Activated CD4-positive, alpha-beta T cell treated with anti-CD3 and anti-CD28 coated beads, Interleukin-2, amount 10 ng/mL, durations not matched to agents 7 days and 5 days (primary cell): ENCODE measurements around the gene SNTG2. TPM values are rescaled to one million over a fixed set of nuclear protein-coding genes. Genes with fewer than 3 reads are reported as not detected.
"Not testable (repeated sequence)": the region's sequence is repeated elsewhere in the genome, so short reads cannot be mapped to it uniquely, and the experiment has no call there.

Experiments
- CTCF ChIA-PET: fragments of 350-600 bp; sonication (Branson Sonifier 250); formaldehyde crosslinking; loops from one replicate; lab custom pipeline; 2021; ENCODE audit warnings: antibody characterized with exemption; lab: Charles Lee
- POLR2A ChIA-PET: fragments of 350-600 bp; sonication (Branson Sonifier 250); formaldehyde crosslinking; loops from one replicate; lab custom pipeline; 2021; ENCODE audit warnings: antibody characterized with exemption; lab: Charles Lee
- DNase-seq: peaks from one replicate; pipeline ENCODE4 v3.0.0-alpha.2; 2020
- H3K27ac Mint-ChIP-seq: one replicate; pipeline ENCODE4 v1.8.0; 2021; ENCODE audit warnings: mild to moderate bottlenecking, moderate library complexity, mixed read lengths
- H3K27me3 Mint-ChIP-seq: one replicate; pipeline ENCODE4 v1.8.0; 2021; ENCODE audit warnings: mixed read lengths
- H3K36me3 Mint-ChIP-seq: one replicate; pipeline ENCODE4 v1.8.0; 2021; ENCODE audit warnings: low read depth, mixed read lengths
- H3K4me1 Mint-ChIP-seq: one replicate; pipeline ENCODE4 v1.8.0; 2021; ENCODE audit warnings: mixed read lengths
- H3K4me3 Mint-ChIP-seq: one replicate; pipeline ENCODE4 v1.8.0; 2021; ENCODE audit warnings: mild to moderate bottlenecking, moderate library complexity, mixed read lengths
- H3K9me3 Mint-ChIP-seq: one replicate; pipeline ENCODE4 v1.8.0; 2021; ENCODE audit warnings: mixed read lengths
- total RNA-seq, 2 experiments: library from RNA; stranded (reverse); gene quantifications; one replicate each; pipeline ENCODE4 v1.2.3, GENCODE V29; 2021

Gene SNTG2
- total RNA-seq, 2 experiments from 2014 or later = not detected

- ChIA-PET CTCF (interaction anchor here (0.6 to 0.7 kb wide), 2 partner anchors 17 to 146 kb away, joined by 3 read pairs; no protein-coding TSS in a partner anchor), POLR2A (no interaction called here)
- peaks cover 3% of the 10 kb centered on the region for H3K4me1 Mint-ChIP-seq
- no peak overlapping the region for H3K4me3 Mint-ChIP-seq
- H3K36me3 Mint-ChIP-seq = no peaks in the 10 kb centered on the region
- no peaks in the 10 kb centered on the region for H3K9me3 Mint-ChIP-seq
- DNase-seq = no peak
- no peak overlapping the region for H3K27ac Mint-ChIP-seq
- no peaks in the 10 kb centered on the region for H3K27me3 Mint-ChIP-seq
These were observed 412.7 kb downstream of the SNTG2 start for GRCh38 chr2:1363367-1363766.

GRCh38 chr2:1366546-1367134 is 416.0 kb downstream of the SNTG2 start:
- no peak overlapping the region for H3K27ac Mint-ChIP-seq
- POLR2A ChIA-PET = no interaction called here

DNA sequence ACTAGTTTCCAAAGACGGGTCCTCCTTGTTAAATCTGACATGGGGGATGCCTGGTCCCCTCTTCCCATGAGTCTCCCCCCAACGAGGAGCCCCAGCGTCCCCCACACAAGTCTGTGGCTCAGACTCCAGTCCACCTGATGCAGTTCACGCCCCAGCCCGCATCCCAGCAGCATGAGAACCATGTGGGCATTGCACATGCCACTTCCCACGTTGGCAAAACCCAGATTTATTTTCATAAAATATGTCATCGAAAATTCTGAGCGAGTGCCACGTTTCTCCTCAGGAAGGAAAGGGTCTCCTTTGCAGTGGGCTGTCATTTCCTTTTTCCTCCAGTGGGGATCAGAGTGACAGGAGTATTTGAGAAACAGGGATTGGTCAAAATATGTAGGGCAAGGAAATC is 417.0 kb downstream of the SNTG2 start:
- Mint-ChIP-seq H3K36me3 (no peaks in the 10 kb centered on the region), H3K4me3 (no peak overlapping the region), H3K27me3 (no peaks in the 10 kb centered on the region), H3K27ac (no peak overlapping the region), H3K9me3 (no peaks in the 10 kb centered on the region), H3K4me1 (peaks cover 3% of the 10 kb centered on the region)
- ChIA-PET POLR2A (no interaction called here), CTCF (no interaction called here)
- DNase-seq = no peak

More at GRCh38 chr2:1366546-1367134, 416.0 kb downstream of the SNTG2 start:
- Mint-ChIP-seq H3K9me3 (no peaks in the 10 kb centered on the region), H3K36me3 (no peaks in the 10 kb centered on the region), H3K4me3 (no peak overlapping the region), H3K27me3 (no peaks in the 10 kb centered on the region), H3K4me1 (peaks cover 3% of the 10 kb centered on the region)
- no peak for DNase-seq
- CTCF ChIA-PET = no interaction called here

DNA sequence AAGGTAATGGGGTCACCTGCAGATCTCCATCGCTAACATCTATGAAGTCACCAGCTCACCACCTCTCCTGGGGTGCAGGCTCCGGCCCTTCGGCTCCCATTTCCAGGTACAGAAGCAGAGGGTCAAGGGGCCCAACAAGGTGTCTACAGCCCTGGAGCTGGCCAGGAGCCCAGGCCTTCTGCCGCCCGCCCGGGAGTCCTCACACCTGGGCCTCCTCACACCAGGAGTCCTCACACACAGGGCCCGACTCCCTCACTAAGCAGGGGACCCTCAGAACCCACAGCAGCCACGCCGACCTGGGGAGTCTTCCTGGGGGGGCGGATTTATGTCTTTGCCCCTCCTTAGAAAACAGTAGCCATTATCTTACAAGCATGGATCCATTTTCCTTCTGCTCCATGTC is 419.3 kb downstream of the SNTG2 start:
- ChIA-PET POLR2A (no interaction called here), CTCF (no interaction called here)
- no peaks in the 10 kb centered on the region for H3K9me3 Mint-ChIP-seq
- H3K27ac Mint-ChIP-seq = no peak overlapping the region
- H3K4me1 Mint-ChIP-seq = peaks cover 3% of the 10 kb centered on the region
- DNase-seq = no peak
- H3K36me3 Mint-ChIP-seq = no peaks in the 10 kb centered on the region
- no peaks in the 10 kb centered on the region for H3K27me3 Mint-ChIP-seq
- H3K4me3 Mint-ChIP-seq = no peak overlapping the region

- POLR2A ChIA-PET = no interaction called here
- no peak overlapping the region for H3K4me3 Mint-ChIP-seq
- H3K36me3 Mint-ChIP-seq = no peaks in the 10 kb centered on the region
- H3K9me3 Mint-ChIP-seq = no peaks in the 10 kb centered on the region
- no peak for DNase-seq
- peaks cover 3% of the 10 kb centered on the region for H3K4me1 Mint-ChIP-seq
- no peak overlapping the region for H3K27ac Mint-ChIP-seq
- CTCF ChIA-PET = no interaction called here
- no peaks in the 10 kb centered on the region for H3K27me3 Mint-ChIP-seq
These were observed 419.8 kb downstream of the SNTG2 start for GRCh38 chr2:1370461-1370860.

- DNase-seq = no peak
- peaks cover 3% of the 10 kb centered on the region for H3K4me1 Mint-ChIP-seq
- POLR2A ChIA-PET = no interaction called here
- no peak overlapping the region for H3K4me3 Mint-ChIP-seq
- CTCF ChIA-PET = no interaction called here
- H3K27me3 Mint-ChIP-seq = no peaks in the 10 kb centered on the region
- no peaks in the 10 kb centered on the region for H3K36me3 Mint-ChIP-seq
- no peak overlapping the region for H3K27ac Mint-ChIP-seq
- H3K9me3 Mint-ChIP-seq = no peaks in the 10 kb centered on the region
These were observed 420.4 kb downstream of the SNTG2 start for GRCh38 chr2:1371082-1371481.

GRCh38 chr2:1373830-1374229 is 423.2 kb downstream of the SNTG2 start:
- Mint-ChIP-seq H3K27ac (no peak overlapping the region), H3K27me3 (no peaks in the 10 kb centered on the region), H3K4me1 (no peaks in the 10 kb centered on the region), H3K9me3 (no peaks in the 10 kb centered on the region), H3K4me3 (no peak overlapping the region), H3K36me3 (no peaks in the 10 kb centered on the region)
- CTCF ChIA-PET = interaction anchor here (0.7 kb wide), 1 partner anchor 206 kb away, joined by 3 read pairs; no protein-coding TSS in a partner anchor
- DNase-seq = no peak
- POLR2A ChIA-PET = no interaction called here

GRCh38 chr2:1374287-1374686 is 423.6 kb downstream of the SNTG2 start:
- H3K4me1 Mint-ChIP-seq = no peaks in the 10 kb centered on the region
- POLR2A ChIA-PET = no interaction called here
- CTCF ChIA-PET = interaction anchor here (0.7 kb wide), 1 partner anchor 206 kb away, joined by 3 read pairs; no protein-coding TSS in a partner anchor
- H3K27me3 Mint-ChIP-seq = no peaks in the 10 kb centered on the region
- no peak overlapping the region for H3K27ac Mint-ChIP-seq
- no peaks in the 10 kb centered on the region for H3K36me3 Mint-ChIP-seq
- H3K9me3 Mint-ChIP-seq = no peaks in the 10 kb centered on the region
- H3K4me3 Mint-ChIP-seq = no peak overlapping the region
- DNase-seq = no peak

GRCh38 chr2:1375794-1376193 is 425.1 kb downstream of the SNTG2 start:
- DNase-seq = no peak
- Mint-ChIP-seq H3K4me1 (no peaks in the 10 kb centered on the region), H3K36me3 (no peaks in the 10 kb centered on the region), H3K4me3 (no peak overlapping the region), H3K27me3 (no peaks in the 10 kb centered on the region), H3K9me3 (no peaks in the 10 kb centered on the region), H3K27ac (no peak overlapping the region)
- POLR2A ChIA-PET = no interaction called here
- CTCF ChIA-PET = no interaction called here

DNA sequence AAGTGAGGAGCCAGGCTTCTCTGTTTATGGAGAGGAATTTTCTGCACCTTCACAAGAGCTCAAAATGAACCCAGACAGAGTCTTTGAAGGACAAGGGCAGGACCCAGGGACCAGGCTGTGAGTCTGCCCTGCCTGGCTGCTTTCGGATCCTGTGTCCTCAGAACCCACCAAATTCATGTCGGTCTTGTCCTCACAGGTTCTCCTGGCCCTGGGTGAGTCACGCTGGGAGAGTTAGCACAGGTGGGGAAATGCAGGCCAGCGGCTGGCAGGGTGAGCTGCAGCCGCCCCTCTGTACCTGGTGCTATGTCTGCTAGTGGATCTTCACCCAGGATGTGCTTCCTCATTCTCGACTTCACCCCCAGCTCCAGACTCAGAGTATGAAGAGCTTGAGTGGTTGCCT is 426.8 kb downstream of the SNTG2 start:
- no peak overlapping the region for H3K27ac Mint-ChIP-seq
- no peak overlapping the region for H3K4me3 Mint-ChIP-seq
- no peaks in the 10 kb centered on the region for H3K4me1 Mint-ChIP-seq
- no peaks in the 10 kb centered on the region for H3K36me3 Mint-ChIP-seq
- H3K9me3 Mint-ChIP-seq = no peaks in the 10 kb centered on the region
- no peak for DNase-seq
- CTCF ChIA-PET = no interaction called here
- POLR2A ChIA-PET = no interaction called here
- no peaks in the 10 kb centered on the region for H3K27me3 Mint-ChIP-seq

DNA sequence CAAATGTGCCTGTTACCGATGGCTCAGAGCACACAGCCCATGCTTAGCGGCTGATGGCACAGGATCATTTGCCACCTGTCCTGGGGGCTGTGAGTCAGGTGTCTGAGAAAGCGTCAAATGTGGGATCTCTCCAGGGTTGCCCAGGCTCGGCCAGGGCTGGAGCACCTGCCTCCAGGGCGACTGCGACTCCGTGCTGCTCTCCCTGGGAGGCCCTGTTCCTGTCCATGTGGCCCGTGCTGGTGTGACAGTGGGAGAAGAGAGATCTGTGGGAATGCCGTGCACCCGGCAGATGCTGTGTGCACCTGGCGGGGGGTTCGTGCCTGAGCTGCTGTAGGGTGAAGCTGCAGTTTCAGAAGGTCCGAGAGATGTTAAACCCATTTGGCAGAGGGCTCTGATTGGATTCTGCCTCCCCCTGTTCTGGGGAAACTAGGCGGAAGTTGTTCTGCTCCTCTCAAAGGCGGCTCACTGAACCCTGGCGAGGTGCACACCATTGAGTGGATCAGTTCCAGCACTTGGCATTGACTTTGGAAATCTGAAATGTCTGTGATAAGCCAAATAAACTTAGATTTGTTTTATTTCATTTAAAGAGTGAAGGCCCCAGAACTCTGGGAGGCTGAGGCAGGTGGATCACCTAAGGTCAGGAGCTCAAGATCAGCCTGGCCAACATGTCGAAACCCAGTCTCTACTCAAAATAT is 428.0 kb downstream of the SNTG2 start:
- no peak for DNase-seq
- ChIA-PET CTCF (no interaction called here), POLR2A (no interaction called here)
- Mint-ChIP-seq H3K27ac (no peak overlapping the region), H3K27me3 (no peaks in the 10 kb centered on the region), H3K36me3 (no peaks in the 10 kb centered on the region), H3K4me3 (no peak overlapping the region), H3K4me1 (no peaks in the 10 kb centered on the region), H3K9me3 (no peaks in the 10 kb centered on the region)

- DNase-seq = no peak
- H3K36me3 Mint-ChIP-seq = peaks cover 2% of the 10 kb centered on the region
- POLR2A ChIA-PET = no interaction called here
- no peaks in the 10 kb centered on the region for H3K4me1 Mint-ChIP-seq
- H3K27ac Mint-ChIP-seq = no peak overlapping the region
- CTCF ChIA-PET = no interaction called here
- H3K4me3 Mint-ChIP-seq = no peak overlapping the region
- peaks cover 5% of the 10 kb centered on the region for H3K27me3 Mint-ChIP-seq
- peaks cover 3% of the 10 kb centered on the region for H3K9me3 Mint-ChIP-seq
These were observed 431.0 kb downstream of the SNTG2 start for GRCh38 chr2:1381644-1382043.

GRCh38 chr2:1387954-1388725 is 437.5 kb downstream of the SNTG2 start:
- H3K27me3 Mint-ChIP-seq, POLR2A ChIA-PET, DNase-seq, H3K4me3 Mint-ChIP-seq, H3K36me3 Mint-ChIP-seq, H3K9me3 Mint-ChIP-seq, H3K4me1 Mint-ChIP-seq: not testable (repeated sequence)
- H3K27ac Mint-ChIP-seq = peak overlapping the region; percentile 19
- CTCF ChIA-PET = interaction anchor here (0.8 kb wide), 1 partner anchor 87 kb away, joined by 4 read pairs; no protein-coding TSS in a partner anchor
